Measurements from ENCODE around the gene KCTD12. TPM values are rescaled to one million over a fixed set of nuclear protein-coding genes. Genes with fewer than 3 reads are reported as not detected.
A peak's percentile ranks its signal among the peaks of the same experiment; 100 is the strongest.

The KCTD12 gene
- total RNA-seq, 4 donors from 2014 or later = 112 to 169 (median 148) TPM

GRCh38 chr13:76883236-76883635 is 3.0 kb downstream of the KCTD12 start:
- DNase-seq (ENCODE audit: extremely low spot score) = no peak
- Histone ChIP-seq H3K36me3 (no peaks in the 10 kb centered on the region), H3K9me3 (no peaks in the 10 kb centered on the region), H3K27me3 (no peaks in the 10 kb centered on the region), H3K4me3 (peak overlapping the region; percentile 83 to 95 (median 89)), H3K27ac (replicated peaks in 1 of 4) (peak overlapping the region; percentile 90 to 97 (median 94)), H3K4me1 (peaks cover 5 to 70% (median 59%) of the 10 kb centered on the region in 4 donors)
- 29% methylated on average over 3 of the region's 3 CpGs for WGBS
- intact Hi-C loops (cut with DNase I) = no loop called here
- TF ChIP-seq CTCF (IDR thresholded peaks at IDR 0.05) (no peak), POLR2AphosphoS5 (IDR thresholded peaks at IDR 0.05) (no peak), EP300 (IDR thresholded peaks at IDR 0.05) (no peak), POLR2A (IDR thresholded peaks at IDR 0.05; ENCODE audit: low read depth) (no peak)

DNA sequence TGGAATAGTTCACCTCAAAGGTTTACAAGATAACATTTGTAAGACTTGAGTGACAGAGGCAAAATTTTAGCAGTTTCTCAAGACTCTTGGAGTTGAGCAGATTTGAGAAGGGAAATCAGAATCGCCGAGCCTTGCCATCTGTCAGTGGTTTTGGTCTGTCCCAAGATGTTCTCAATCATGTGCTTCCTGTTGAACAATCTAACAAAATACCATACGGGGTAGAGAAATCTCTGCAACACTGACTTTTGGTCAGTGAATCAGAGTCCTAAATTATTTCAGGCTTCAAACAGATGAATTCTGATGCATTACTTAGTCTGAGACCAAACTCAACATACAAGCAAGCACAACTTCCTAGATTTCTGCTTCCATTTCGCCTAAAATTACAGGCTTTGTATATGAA is 3.8 kb downstream of the KCTD12 start:
- no peaks in the 10 kb centered on the region for H3K9me3 ChIP-seq
- H3K27ac ChIP-seq (replicated peaks in 1 of 4) = peak overlapping the region; percentile 47 to 97 (median 90)
- H3K4me3 ChIP-seq = peak overlapping the region; percentile 83 to 95 (median 89)
- H3K4me1 ChIP-seq = peaks cover 3 to 64% (median 53%) of the 10 kb centered on the region in 4 donors
- DNase-seq (ENCODE audit: extremely low spot score) = no peak
- intact Hi-C loops (cut with DNase I) = no loop called here
- no peaks in the 10 kb centered on the region for H3K36me3 ChIP-seq
- TF ChIP-seq EP300 (IDR thresholded peaks at IDR 0.05) (no peak), POLR2AphosphoS5 (IDR thresholded peaks at IDR 0.05) (peak in 1 of 2 donors; percentile 49)
- WGBS = 45% methylated on average over 4 of the region's 4 CpGs
- no peaks in the 10 kb centered on the region for H3K27me3 ChIP-seq

- Histone ChIP-seq H3K9me3 (no peaks in the 10 kb centered on the region), H3K27me3 (no peaks in the 10 kb centered on the region), H3K27ac (replicated peaks in 1 of 4) (peak overlapping the region; percentile 44 to 64 (median 58)), H3K4me1 (peaks cover 0 to 57% (median 47%) of the 10 kb centered on the region in 4 donors), H3K36me3 (no peaks in the 10 kb centered on the region), H3K4me3 (peak overlapping the region in 2 of 4 donors; percentile 8 to 18)
- intact Hi-C loops (cut with DNase I) = no loop called here
- no peak for DNase-seq (ENCODE audit: extremely low spot score)
- TF ChIP-seq POLR2AphosphoS5 (IDR thresholded peaks at IDR 0.05) (no peak), CTCF (IDR thresholded peaks at IDR 0.05) (no peak), EP300 (IDR thresholded peaks at IDR 0.05) (no peak), POLR2A (IDR thresholded peaks at IDR 0.05; ENCODE audit: low read depth) (no peak)
- WGBS = 59% methylated on average over 3 of the region's 3 CpGs
Observed at GRCh38 chr13:76879883-76880270, 6.3 kb downstream of the KCTD12 start.

GRCh38 chr13:76879203-76879882 is 6.9 kb downstream of the KCTD12 start:
- TF ChIP-seq POLR2A (IDR thresholded peaks at IDR 0.05; ENCODE audit: low read depth) (no peak), POLR2AphosphoS5 (IDR thresholded peaks at IDR 0.05) (peak; percentile 78 to 84)
- peak overlapping the region in 3 of 4 donors; percentile 2 to 18 (median 8) for H3K4me3 ChIP-seq
- peak overlapping the region; percentile 44 to 64 (median 58) for H3K27ac ChIP-seq (replicated peaks in 1 of 4)
- WGBS = 65% methylated on average over 8 of the region's 8 CpGs
- H3K4me1 ChIP-seq = peaks cover 0 to 53% (median 43%) of the 10 kb centered on the region in 4 donors
- intact Hi-C loops (cut with DNase I) = no loop called here
- H3K9me3 ChIP-seq = no peaks in the 10 kb centered on the region
- no peak for DNase-seq (ENCODE audit: extremely low spot score)
- H3K36me3 ChIP-seq = no peaks in the 10 kb centered on the region
- no peaks in the 10 kb centered on the region for H3K27me3 ChIP-seq

DNA sequence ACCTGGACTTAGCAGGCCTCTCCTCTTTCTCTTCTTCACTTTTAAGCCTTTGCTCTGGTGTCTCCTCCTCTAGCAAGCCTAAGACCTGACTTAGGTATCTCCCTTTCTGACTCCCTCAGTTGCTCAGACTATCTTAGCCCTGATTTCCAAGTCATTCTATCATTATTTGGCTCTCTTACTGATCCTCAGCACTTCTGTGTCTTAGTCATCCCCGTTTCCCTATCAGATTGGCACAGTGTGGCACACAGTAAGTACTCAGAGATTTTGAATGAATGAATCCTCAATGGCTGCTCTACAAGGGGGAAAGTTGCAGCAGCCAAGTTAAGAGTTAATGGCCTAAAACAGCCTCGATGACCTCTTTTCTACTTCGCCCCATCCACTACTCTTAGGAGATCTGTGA is 8.2 kb downstream of the KCTD12 start:
- H3K27ac ChIP-seq (replicated peaks in 1 of 4) = peak overlapping the region in 1 of 4 donors; percentile 59
- WGBS = 85% methylated on average over 3 of the region's 3 CpGs
- intact Hi-C loops (cut with DNase I) = no loop called here

More for the DNA sequence above, 8.2 kb downstream of the KCTD12 start:
- Histone ChIP-seq H3K9me3 (no peaks in the 10 kb centered on the region), H3K4me1 (peaks cover 0 to 40% (median 31%) of the 10 kb centered on the region in 4 donors), H3K36me3 (no peaks in the 10 kb centered on the region), H3K4me3 (no peak overlapping the region), H3K27me3 (no peaks in the 10 kb centered on the region)
- TF ChIP-seq EP300 (IDR thresholded peaks at IDR 0.05) (no peak), POLR2AphosphoS5 (IDR thresholded peaks at IDR 0.05) (no peak), CTCF (IDR thresholded peaks at IDR 0.05) (no peak), POLR2A (IDR thresholded peaks at IDR 0.05; ENCODE audit: low read depth) (no peak)
- no peak for DNase-seq (ENCODE audit: extremely low spot score)
